ENCODE results near the gene PAK1. TPM values are rescaled to one million over a fixed set of nuclear protein-coding genes. Genes with fewer than 3 reads are reported as not detected.

Gene PAK1
- total RNA-seq, 1 experiment from 2014 or later = 80.0 TPM

GRCh38 chr11:77322506-77322905 is 151.4 kb downstream of the PAK1 start:
- H3K4me1 ChIP-seq (replicated peaks; ENCODE audit: insufficient read depth) = no peaks in the 10 kb centered on the region
- no peak overlapping the region for H2AFZ ChIP-seq
- TF ChIP-seq, protein P1, sequence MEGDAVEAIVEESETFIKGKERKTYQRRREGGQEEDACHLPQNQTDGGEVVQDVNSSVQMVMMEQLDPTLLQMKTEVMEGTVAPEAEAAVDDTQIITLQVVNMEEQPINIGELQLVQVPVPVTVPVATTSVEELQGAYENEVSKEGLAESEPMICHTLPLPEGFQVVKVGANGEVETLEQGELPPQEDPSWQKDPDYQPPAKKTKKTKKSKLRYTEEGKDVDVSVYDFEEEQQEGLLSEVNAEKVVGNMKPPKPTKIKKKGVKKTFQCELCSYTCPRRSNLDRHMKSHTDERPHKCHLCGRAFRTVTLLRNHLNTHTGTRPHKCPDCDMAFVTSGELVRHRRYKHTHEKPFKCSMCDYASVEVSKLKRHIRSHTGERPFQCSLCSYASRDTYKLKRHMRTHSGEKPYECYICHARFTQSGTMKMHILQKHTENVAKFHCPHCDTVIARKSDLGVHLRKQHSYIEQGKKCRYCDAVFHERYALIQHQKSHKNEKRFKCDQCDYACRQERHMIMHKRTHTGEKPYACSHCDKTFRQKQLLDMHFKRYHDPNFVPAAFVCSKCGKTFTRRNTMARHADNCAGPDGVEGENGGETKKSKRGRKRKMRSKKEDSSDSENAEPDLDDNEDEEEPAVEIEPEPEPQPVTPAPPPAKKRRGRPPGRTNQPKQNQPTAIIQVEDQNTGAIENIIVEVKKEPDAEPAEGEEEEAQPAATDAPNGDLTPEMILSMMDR (conservative IDR thresholded peaks at IDR 0.05) = no peak
- no peak for TF ChIP-seq EZH2 (IDR thresholded peaks at IDR 0.05; ENCODE audit: low read depth)
- no TSS peak for BruUV-seq (replicated peaks)
- no peaks in the 10 kb centered on the region for H3K79me2 ChIP-seq (ENCODE audit: low read depth)
- ChIA-PET CTCF (no interaction called here), POLR2A (ENCODE audit: unreplicated experiment) (no interaction called here)
- no peak overlapping the region for H3K4me3 ChIP-seq
- H3K4me2 ChIP-seq = no peak overlapping the region
- no peaks in the 10 kb centered on the region for H3F3A ChIP-seq (ENCODE audit: insufficient read depth, low read depth)
- H3K9me2 ChIP-seq (ENCODE audit: insufficient read depth) = no peaks in the 10 kb centered on the region
- no peak for DNase-seq
- H3K9me3 ChIP-seq (ENCODE audit: insufficient read depth, low read depth) = no peaks in the 10 kb centered on the region
- H4K20me1 ChIP-seq (ENCODE audit: insufficient read depth) = no peaks in the 10 kb centered on the region
- H3K27ac ChIP-seq = no peak overlapping the region
- H3K27me3 ChIP-seq (ENCODE audit: insufficient read depth, low read depth) = no peaks in the 10 kb centered on the region
- intact Hi-C loops (cut with micrococcal nuclease; ENCODE audit: unreplicated experiment) = no loop called here
- H3K36me3 ChIP-seq (ENCODE audit: low read depth) = 0 out of 2 replicates have a peak, but pooled peaks cover 8% of the 10 kb centered on the region

GRCh38 chr11:77320351-77320750 is 153.5 kb downstream of the PAK1 start:
- no peaks in the 10 kb centered on the region for H3K79me2 ChIP-seq (ENCODE audit: low read depth)
- BruUV-seq (replicated peaks) = no TSS peak
- H3K27me3 ChIP-seq (ENCODE audit: insufficient read depth, low read depth) = no peaks in the 10 kb centered on the region
- H3K4me1 ChIP-seq (replicated peaks; ENCODE audit: insufficient read depth) = no peaks in the 10 kb centered on the region
- no peaks in the 10 kb centered on the region for H3K9me2 ChIP-seq (ENCODE audit: insufficient read depth)
- POLR2A ChIA-PET (ENCODE audit: unreplicated experiment) = no interaction called here
- no peaks in the 10 kb centered on the region for H3F3A ChIP-seq (ENCODE audit: insufficient read depth, low read depth)
- H3K27ac ChIP-seq = no peak overlapping the region
- H3K4me2 ChIP-seq = no peak overlapping the region
- no peaks in the 10 kb centered on the region for H4K20me1 ChIP-seq (ENCODE audit: insufficient read depth)
- intact Hi-C loops (cut with micrococcal nuclease; ENCODE audit: unreplicated experiment) = no loop called here
- CTCF ChIA-PET = no interaction called here
- no peak overlapping the region for H2AFZ ChIP-seq
- DNase-seq = no peak
- 0 out of 2 replicates have a peak, but pooled peaks cover 8% of the 10 kb centered on the region for H3K36me3 ChIP-seq (ENCODE audit: low read depth)
- TF ChIP-seq, protein P1 (conservative IDR thresholded peaks at IDR 0.05) = no peak
- TF ChIP-seq EZH2 (IDR thresholded peaks at IDR 0.05; ENCODE audit: low read depth) = no peak
- no peaks in the 10 kb centered on the region for H3K9me3 ChIP-seq (ENCODE audit: insufficient read depth, low read depth)
- no peak overlapping the region for H3K4me3 ChIP-seq

- Histone ChIP-seq H3K27ac (no peak overlapping the region), H3K36me3 (ENCODE audit: low read depth) (no peaks in the 10 kb centered on the region), H3K4me1 (replicated peaks; ENCODE audit: insufficient read depth) (no peaks in the 10 kb centered on the region), H3K79me2 (ENCODE audit: low read depth) (no peaks in the 10 kb centered on the region), H3K27me3 (ENCODE audit: insufficient read depth, low read depth) (no peaks in the 10 kb centered on the region), H3K4me3 (no peak overlapping the region), H4K20me1 (ENCODE audit: insufficient read depth) (no peaks in the 10 kb centered on the region), H2AFZ (no peak overlapping the region), H3K9me3 (ENCODE audit: insufficient read depth, low read depth) (no peaks in the 10 kb centered on the region), H3K4me2 (no peak overlapping the region), H3F3A (ENCODE audit: insufficient read depth, low read depth) (no peaks in the 10 kb centered on the region), H3K9me2 (ENCODE audit: insufficient read depth) (no peaks in the 10 kb centered on the region)
- ChIA-PET CTCF (no interaction called here), POLR2A (ENCODE audit: unreplicated experiment) (interaction anchor here (0.6 kb wide), 2 partner anchors 19 to 560 kb away, joined by 5 to 18 read pairs; no protein-coding TSS in a partner anchor)
- no peak for DNase-seq
- intact Hi-C loops (cut with micrococcal nuclease; ENCODE audit: unreplicated experiment) = no loop called here
- BruUV-seq (replicated peaks) = no TSS peak
- TF ChIP-seq, protein P1 (conservative IDR thresholded peaks at IDR 0.05) = no peak
- no peak for TF ChIP-seq EZH2 (IDR thresholded peaks at IDR 0.05; ENCODE audit: low read depth)
These were observed 155.3 kb downstream of the PAK1 start for GRCh38 chr11:77318600-77318999.
